OCI-LY1 (cell line): ENCODE data around the gene SNX8.

Experiments
- CTCF ChIP-seq: fragments of 200-600 bp; sonication (generic), shearing (Covaris generic); IDR thresholded peaks from 2 replicates; pipeline ENCODE4 v1.5.1; 2017; ENCODE audit warnings: mild to moderate bottlenecking, antibody characterized with exemption, low read length, moderate library complexity, mixed read lengths
- EZH2 ChIP-seq: fragments of 200-600 bp; sonication (generic), shearing (Covaris generic); IDR thresholded peaks from 2 replicates; pipeline ENCODE4 v1.8.0; 2017; ENCODE audit warnings: borderline replicate concordance, mixed run types, mild to moderate bottlenecking, antibody characterized with exemption, low read length, moderate library complexity, mixed read lengths

GRCh38 chr7:2232766-2233520 lies 81.3 kb downstream of the SNX8 start, which contains the start of gene MAD1L1:
- no peak for TF ChIP-seq EZH2
- no peak for TF ChIP-seq CTCF
